ENCODE data around the gene CRB1.
A peak's percentile ranks its signal among the peaks of the same experiment; 100 is the strongest.

CRB1 gene

DNA sequence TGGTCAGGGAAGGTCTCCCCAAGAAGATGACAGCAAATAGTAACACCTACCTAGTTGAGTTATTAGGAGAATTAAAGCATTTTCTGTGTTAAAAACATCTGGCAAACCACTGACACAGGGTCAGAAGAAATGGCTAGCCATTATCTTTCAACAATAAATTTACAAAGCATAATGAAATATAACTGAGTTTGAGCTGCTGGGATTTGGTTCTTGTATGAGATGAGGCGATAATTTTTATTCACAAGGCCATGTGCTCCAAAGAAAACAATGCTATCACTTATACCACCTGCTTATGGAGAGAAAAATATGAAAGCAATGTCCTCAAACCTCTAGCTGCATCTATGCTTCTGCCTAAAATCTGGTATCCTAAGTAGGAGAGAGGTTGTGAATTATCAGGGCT, 202.3 kb downstream of the CRB1 start:
- POLR2A ChIA-PET, result no interaction called here
- Histone ChIP-seq H3K4me3 (ENCODE audit: low read depth, low read length) (no peak overlapping the region), H3K4me1 (ENCODE audit: control insufficient read depth, insufficient read depth, low read length) (0 out of 2 replicates have a peak, but pooled peaks cover 2% of the 10 kb centered on the region), H3K36me3 (ENCODE audit: control insufficient read depth in 2 of 2, insufficient read depth in 1 of 2, low read length in 2 of 2) (no peaks in the 10 kb centered on the region), H3K27ac (ENCODE audit: extremely low read depth, low read depth, low read length) (no peak overlapping the region), H3K9me3 (ENCODE audit: control insufficient read depth, insufficient read depth, low read depth, low read length) (no peaks in the 10 kb centered on the region)
- CTCF ChIA-PET, result no interaction called here
- no peak for TF ChIP-seq ZNF529 (tag by site-specific recombination; IDR thresholded peaks at IDR 0.05; ENCODE audit: insufficient replicate concordance)
- TF ChIP-seq, protein P1, sequence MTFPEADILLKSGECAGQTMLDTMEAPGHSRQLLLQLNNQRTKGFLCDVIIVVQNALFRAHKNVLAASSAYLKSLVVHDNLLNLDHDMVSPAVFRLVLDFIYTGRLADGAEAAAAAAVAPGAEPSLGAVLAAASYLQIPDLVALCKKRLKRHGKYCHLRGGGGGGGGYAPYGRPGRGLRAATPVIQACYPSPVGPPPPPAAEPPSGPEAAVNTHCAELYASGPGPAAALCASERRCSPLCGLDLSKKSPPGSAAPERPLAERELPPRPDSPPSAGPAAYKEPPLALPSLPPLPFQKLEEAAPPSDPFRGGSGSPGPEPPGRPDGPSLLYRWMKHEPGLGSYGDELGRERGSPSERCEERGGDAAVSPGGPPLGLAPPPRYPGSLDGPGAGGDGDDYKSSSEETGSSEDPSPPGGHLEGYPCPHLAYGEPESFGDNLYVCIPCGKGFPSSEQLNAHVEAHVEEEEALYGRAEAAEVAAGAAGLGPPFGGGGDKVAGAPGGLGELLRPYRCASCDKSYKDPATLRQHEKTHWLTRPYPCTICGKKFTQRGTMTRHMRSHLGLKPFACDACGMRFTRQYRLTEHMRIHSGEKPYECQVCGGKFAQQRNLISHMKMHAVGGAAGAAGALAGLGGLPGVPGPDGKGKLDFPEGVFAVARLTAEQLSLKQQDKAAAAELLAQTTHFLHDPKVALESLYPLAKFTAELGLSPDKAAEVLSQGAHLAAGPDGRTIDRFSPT (tag by site-specific recombination; IDR thresholded peaks at IDR 0.05), result no peak
- TF ChIP-seq, protein P2, sequence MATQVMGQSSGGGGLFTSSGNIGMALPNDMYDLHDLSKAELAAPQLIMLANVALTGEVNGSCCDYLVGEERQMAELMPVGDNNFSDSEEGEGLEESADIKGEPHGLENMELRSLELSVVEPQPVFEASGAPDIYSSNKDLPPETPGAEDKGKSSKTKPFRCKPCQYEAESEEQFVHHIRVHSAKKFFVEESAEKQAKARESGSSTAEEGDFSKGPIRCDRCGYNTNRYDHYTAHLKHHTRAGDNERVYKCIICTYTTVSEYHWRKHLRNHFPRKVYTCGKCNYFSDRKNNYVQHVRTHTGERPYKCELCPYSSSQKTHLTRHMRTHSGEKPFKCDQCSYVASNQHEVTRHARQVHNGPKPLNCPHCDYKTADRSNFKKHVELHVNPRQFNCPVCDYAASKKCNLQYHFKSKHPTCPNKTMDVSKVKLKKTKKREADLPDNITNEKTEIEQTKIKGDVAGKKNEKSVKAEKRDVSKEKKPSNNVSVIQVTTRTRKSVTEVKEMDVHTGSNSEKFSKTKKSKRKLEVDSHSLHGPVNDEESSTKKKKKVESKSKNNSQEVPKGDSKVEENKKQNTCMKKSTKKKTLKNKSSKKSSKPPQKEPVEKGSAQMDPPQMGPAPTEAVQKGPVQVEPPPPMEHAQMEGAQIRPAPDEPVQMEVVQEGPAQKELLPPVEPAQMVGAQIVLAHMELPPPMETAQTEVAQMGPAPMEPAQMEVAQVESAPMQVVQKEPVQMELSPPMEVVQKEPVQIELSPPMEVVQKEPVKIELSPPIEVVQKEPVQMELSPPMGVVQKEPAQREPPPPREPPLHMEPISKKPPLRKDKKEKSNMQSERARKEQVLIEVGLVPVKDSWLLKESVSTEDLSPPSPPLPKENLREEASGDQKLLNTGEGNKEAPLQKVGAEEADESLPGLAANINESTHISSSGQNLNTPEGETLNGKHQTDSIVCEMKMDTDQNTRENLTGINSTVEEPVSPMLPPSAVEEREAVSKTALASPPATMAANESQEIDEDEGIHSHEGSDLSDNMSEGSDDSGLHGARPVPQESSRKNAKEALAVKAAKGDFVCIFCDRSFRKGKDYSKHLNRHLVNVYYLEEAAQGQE (tag by site-specific recombination; IDR thresholded peaks at IDR 0.05), result no peak
- TF ChIP-seq ZBTB1 (tag by site-specific recombination; IDR thresholded peaks at IDR 0.05), result no peak
- no peak for TF ChIP-seq ZBTB11 (tag by site-specific recombination; conservative IDR thresholded peaks at IDR 0.05; ENCODE audit: low read depth)
- no peak for TF ChIP-seq ZNF423 (tag by site-specific recombination; IDR thresholded peaks at IDR 0.05)

GRCh38 chr1:197471248-197471985, 203.4 kb downstream of the CRB1 start:
- no peak overlapping the region for H3K27ac ChIP-seq (ENCODE audit: extremely low read depth, low read depth, low read length)
- no peaks in the 10 kb centered on the region for H3K36me3 ChIP-seq (ENCODE audit: control insufficient read depth in 2 of 2, insufficient read depth in 1 of 2, low read length in 2 of 2)
- H3K4me1 ChIP-seq (ENCODE audit: control insufficient read depth, insufficient read depth, low read length), result no peaks in the 10 kb centered on the region
- ChIA-PET CTCF (no interaction called here), POLR2A (no interaction called here)
- no peak overlapping the region for H3K4me3 ChIP-seq (ENCODE audit: low read depth, low read length)
- no peak for TF ChIP-seq ZNF221 (tag by site-specific recombination; IDR thresholded peaks at IDR 0.05; ENCODE audit: borderline replicate concordance)
- TF ChIP-seq ZNF837 (tag by site-specific recombination; IDR thresholded peaks at IDR 0.05), result no peak
- TF ChIP-seq ZBTB17 (tag by site-specific recombination; IDR thresholded peaks at IDR 0.05), result peak; percentile 65
- no peak for TF ChIP-seq ZNF449 (tag by site-specific recombination; IDR thresholded peaks at IDR 0.05)
- TF ChIP-seq ZIC2 (tag by site-specific recombination; IDR thresholded peaks at IDR 0.05), result peak; percentile 90
- H3K9me3 ChIP-seq (ENCODE audit: control insufficient read depth, insufficient read depth, low read depth, low read length), result no peaks in the 10 kb centered on the region
